ENCODE results near the gene FAM83B. TPM values are rescaled to one million over a fixed set of nuclear protein-coding genes. Genes with fewer than 3 reads are reported as not detected.

Gene FAM83B
- total RNA-seq, 1 donor: 0.09 TPM

GRCh38 chr6:54830216-54830615, 16.4 kb upstream of the FAM83B start:
- TF ChIP-seq CTCF (IDR thresholded peaks at IDR 0.05; ENCODE audit: insufficient read depth, low read length): no peak
- no peak for DNase-seq (ENCODE audit: low read depth)
- no peak overlapping the region for H3K4me3 ChIP-seq (ENCODE audit: low read depth, low read length)

- DNase-seq (ENCODE audit: low read depth): no peak
- no peak overlapping the region for H3K4me3 ChIP-seq (ENCODE audit: low read depth, low read length)
- TF ChIP-seq CTCF (IDR thresholded peaks at IDR 0.05; ENCODE audit: insufficient read depth, low read length): no peak
Observed at GRCh38 chr6:54835176-54835575, 11.4 kb upstream of the FAM83B start.

GRCh38 chr6:54846857-54847674, 495 bp downstream of the FAM83B start:
- DNase-seq (ENCODE audit: low read depth): no peak
- TF ChIP-seq CTCF (IDR thresholded peaks at IDR 0.05; ENCODE audit: insufficient read depth, low read length): no peak
- H3K4me3 ChIP-seq (ENCODE audit: low read depth, low read length): no peak overlapping the region

GRCh38 chr6:54847799-54848597, 1.4 kb downstream of the FAM83B start:
- peak; percentile 6 for DNase-seq (ENCODE audit: low read depth)
- no peak for TF ChIP-seq CTCF (IDR thresholded peaks at IDR 0.05; ENCODE audit: insufficient read depth, low read length)
- H3K4me3 ChIP-seq (ENCODE audit: low read depth, low read length): no peak overlapping the region

- TF ChIP-seq CTCF (IDR thresholded peaks at IDR 0.05; ENCODE audit: insufficient read depth, low read length): no peak
- DNase-seq (ENCODE audit: low read depth): no peak
Observed at GRCh38 chr6:54850114-54850513, 3.5 kb downstream of the FAM83B start.

DNA sequence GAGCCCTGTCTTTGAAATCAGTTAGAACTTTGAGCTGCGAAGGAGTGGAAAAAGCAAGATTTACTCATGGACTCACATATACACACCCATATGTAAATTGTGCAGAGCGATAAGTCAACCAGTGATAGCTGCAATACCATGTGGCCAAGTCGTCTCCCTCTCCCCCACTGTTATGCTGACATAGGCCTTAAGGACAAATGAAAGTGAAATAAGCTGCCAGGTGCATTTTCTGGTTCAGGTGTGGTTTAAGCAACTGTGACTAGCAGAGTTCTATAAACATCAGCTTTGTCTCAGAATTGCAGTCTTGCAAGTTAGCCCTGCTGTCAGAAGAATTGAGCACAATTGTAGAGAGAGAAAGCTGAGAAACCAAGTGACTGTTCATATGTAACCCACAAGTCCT, 9.6 kb downstream of the FAM83B start:
- TF ChIP-seq CTCF (IDR thresholded peaks at IDR 0.05; ENCODE audit: insufficient read depth, low read length): no peak
- no peak for DNase-seq (ENCODE audit: low read depth)

More at GRCh38 chr6:54850114-54850513, 3.5 kb downstream of the FAM83B start:
- H3K4me3 ChIP-seq (ENCODE audit: low read depth, low read length): no peak overlapping the region

More for the DNA sequence above, 9.6 kb downstream of the FAM83B start:
- no peak overlapping the region for H3K4me3 ChIP-seq (ENCODE audit: low read depth, low read length)
